Measurements from ENCODE around the gene TRIM65. TPM values are rescaled to one million over a fixed set of nuclear protein-coding genes. Genes with fewer than 3 reads are reported as not detected.

TRIM65 gene
- total and polyA plus RNA-seq, 2 of the 13 experiments (the other 11 are each of a cell fraction or from before 2014, with no cell fraction given): 10.3 to 22.4 TPM

GRCh38 chr17:75915268-75915667 is 18.5 kb upstream of the TRIM65 start (continued):
- TF ChIP-seq GMEB2 (CRISPR knock-in tag; IDR thresholded peaks at IDR 0.05; ENCODE audit: low read depth) (no peak), ZNF549 (CRISPR knock-in tag; IDR thresholded peaks at IDR 0.05) (no peak), CSRNP1 (CRISPR knock-in tag; IDR thresholded peaks at IDR 0.05) (no peak), RAD51 (IDR thresholded peaks at IDR 0.05; ENCODE audit: borderline replicate concordance) (no peak), ATF5 (CRISPR knock-in tag; IDR thresholded peaks at IDR 0.05; ENCODE audit: low read depth) (no peak), MTA1 (CRISPR knock-in tag; IDR thresholded peaks at IDR 0.05; ENCODE audit: borderline replicate concordance) (no peak), HOXA9 (CRISPR knock-in tag; IDR thresholded peaks at IDR 0.05; ENCODE audit: borderline replicate concordance) (no peak), PATZ1 (CRISPR knock-in tag; IDR thresholded peaks at IDR 0.05) (no peak), SAFB2 (CRISPR knock-in tag; IDR thresholded peaks at IDR 0.05; ENCODE audit: borderline replicate concordance, low read depth) (no peak), ZNF768 (CRISPR knock-in tag; IDR thresholded peaks at IDR 0.05) (peak; percentile 70; the same call in 1 of the 2 replicates), ZNF780A (CRISPR knock-in tag; IDR thresholded peaks at IDR 0.05) (no peak), EZH2 (conservative IDR thresholded peaks at IDR 0.05; ENCODE audit: low read depth, low read length) (no peak), ZUFSP (CRISPR knock-in tag; IDR thresholded peaks at IDR 0.05; ENCODE audit: borderline replicate concordance) (no peak), MZF1 (CRISPR knock-in tag; IDR thresholded peaks at IDR 0.05; ENCODE audit: borderline replicate concordance) (no peak), MLXIP (CRISPR knock-in tag; IDR thresholded peaks at IDR 0.05; ENCODE audit: borderline replicate concordance) (no peak)

All from HepG2 (cell line).